HepG2 (cell line): ENCODE data around the gene PDXDC1. TPM values are rescaled to one million over a fixed set of nuclear protein-coding genes. Genes with fewer than 3 reads are reported as not detected.
"Not testable (repeated sequence)": the region's sequence is repeated elsewhere in the genome, so short reads cannot be mapped to it uniquely, and the experiment has no call there.

ENCODE experiments used
- ATAC-seq: fragments of 200-7000 bp; cut with Tn5 transposase; 3 replicates; pipeline ENCODE4 v1.9.1; 2020; ENCODE audit warnings: mild to moderate bottlenecking, moderate library complexity
- BruUV-seq: library from RNA; stranded (reverse); fragments of 400-500 nt; replicated peaks from 2 replicates; lab custom pipeline; 2021; lab: Mats Ljungman, UMichigan
- CTCF ChIA-PET: fragments of 300-600 bp; formaldehyde crosslinking; extraction: SDS; loops from one replicate; lab custom pipeline; 2021; ENCODE audit warnings: low total read pairs, inconsistent platforms, low intra/inter-chr PET ratio; lab: Yijun Ruan, JAX
- POLR2A ChIA-PET: fragments of 350-600 bp; sonication (Branson Sonifier 250); formaldehyde crosslinking; loops from one replicate; lab custom pipeline; 2020; ENCODE audit warnings: antibody characterized with exemption, inconsistent platforms; lab: Yijun Ruan, JAX
- DNase-seq: peaks from one replicate; pipeline ENCODE4 v3.0.0-alpha.2; 2015; ENCODE audit warnings: low spot score
- FAIRE-seq: peaks from 3 replicates; lab custom pipeline; 2011; peaks lifted over from hg19 to GRCh38; lab: Jason Lieb, UNC
- H2AFZ ChIP-seq: one replicate; pipeline ENCODE4 v1.6.1; 2011; ENCODE audit warnings: low read length, inconsistent platforms
- H3K27ac ChIP-seq: fragments of 300-600 bp; 3 replicates; pipeline ENCODE4 v1.8.0; 2011; ENCODE audit warnings: mixed run types, mild to moderate bottlenecking, mixed read lengths, low read length, inconsistent platforms; ENCODE audit not compliant: insufficient read depth; ENCODE audit errors: extremely low read length
- H3K27me3 ChIP-seq, 2 experiments: fragments of 200-600 bp in 1 of 2; 2 replicates in 1 of 2; 3 replicates in 1 of 2; pipeline versions ENCODE4 v1.6.0 to v1.8.0; 2011; ENCODE audit warnings: low read length in 2 of 2, mild to moderate bottlenecking in 2 of 2, moderate library complexity in 2 of 2, inconsistent platforms in 1 of 2; ENCODE audit not compliant: insufficient read depth in 2 of 2, control insufficient read depth in 1 of 2
- H3K36me3 ChIP-seq, 2 experiments: fragments of 200-600 bp in 1 of 2; replicated peaks in 1 of 2; 2 replicates in 1 of 2; 3 replicates in 1 of 2; pipeline versions ENCODE4 v1.5.1 to v1.8.0; 2011; ENCODE audit warnings: low read length in 2 of 2, inconsistent platforms in 1 of 2; ENCODE audit not compliant: insufficient read depth in 2 of 2, control insufficient read depth in 1 of 2
- H3K4me1 ChIP-seq: 2 replicates; pipeline ENCODE4 v1.5.1; 2012; ENCODE audit warnings: low read length, inconsistent platforms; ENCODE audit not compliant: insufficient read depth
- H3K4me2 ChIP-seq: 2 replicates; pipeline ENCODE4 v1.6.0; 2011; ENCODE audit warnings: low read depth, low read length, inconsistent platforms
- H3K4me3 ChIP-seq, 3 experiments: fragments of 200-600 bp in 1 of 3; sonication (generic), shearing (Covaris generic) in 1 of 3; replicated peaks in 1 of 3; 2 replicates each; pipeline ENCODE4 v1.5.1; 2011 to 2016; ENCODE audit warnings: low read length in 3 of 3, inconsistent platforms in 2 of 3, low read depth in 2 of 3, mild to moderate bottlenecking in 2 of 3, control low read depth in 1 of 3, mixed read lengths in 1 of 3; ENCODE audit not compliant: insufficient read depth in 1 of 3
- H3K79me2 ChIP-seq: one replicate; pipeline ENCODE4 v1.6.1; 2011; ENCODE audit warnings: low read length, inconsistent platforms; ENCODE audit not compliant: insufficient read depth
- H3K9ac ChIP-seq: 2 replicates; pipeline ENCODE4 v1.6.0; 2011; ENCODE audit warnings: mild to moderate bottlenecking, low read depth, low read length, inconsistent platforms; ENCODE audit not compliant: insufficient read depth
- H3K9me3 ChIP-seq: 2 replicates; pipeline ENCODE4 v1.5.1; 2012; ENCODE audit warnings: mild to moderate bottlenecking, low read length
- H4K20me1 ChIP-seq: 2 replicates; pipeline ENCODE4 v1.6.0; 2011; ENCODE audit warnings: inconsistent platforms, mild to moderate bottlenecking, low read length, moderate library complexity; ENCODE audit not compliant: insufficient read depth
- ATF7 ChIP-seq, 2 experiments: fragments of 450-650 bp in 1 of 2; sonication (generic) in 1 of 2; formaldehyde crosslinking in 1 of 2; IDR thresholded peaks; 2 replicates each; pipeline versions ENCODE4 v1.4.0 to v1.6.1; 2016 to 2020; ENCODE audit warnings: antibody characterized with exemption in 1 of 2, mild to moderate bottlenecking in 1 of 2, missing genetic modification reagents in 1 of 2
- EP300 ChIP-seq, 3 experiments: sonication (generic) in 1 of 3; formaldehyde crosslinking in 1 of 3; IDR thresholded peaks; 2 replicates each; pipeline versions ENCODE4 v1.5.1 to v1.6.1; 2011 to 2020; ENCODE audit warnings: low read depth in 2 of 3, low read length in 2 of 3, borderline replicate concordance in 1 of 3, improper control_type of control experiment in 1 of 3, mild to moderate bottlenecking in 1 of 3, missing genetic modification reagents in 1 of 3, moderate library complexity in 1 of 3
- MAFF ChIP-seq: IDR thresholded peaks from 2 replicates; pipeline ENCODE4 v1.6.1; 2011; ENCODE audit warnings: low read depth, low read length, improper control_type of control experiment
- NRL ChIP-seq: sonication (generic); formaldehyde crosslinking; IDR thresholded peaks from 2 replicates; pipeline ENCODE4 v1.5.0; 2020; ENCODE audit warnings: missing genetic modification reagents, mild to moderate bottlenecking, moderate library complexity, borderline replicate concordance
- STAG1 ChIP-seq: sonication (generic); formaldehyde crosslinking; IDR thresholded peaks from 2 replicates; pipeline ENCODE4 v1.4.0; 2020; ENCODE audit warnings: missing genetic modification reagents
- TEAD2 ChIP-seq: sonication (generic); formaldehyde crosslinking; IDR thresholded peaks from 2 replicates; pipeline ENCODE4 v1.9.0; 2021; ENCODE audit warnings: missing genetic modification reagents
- whole genome bisulfite sequencing: methylation state at CpG from one replicate; pipeline ENCODE4 v1.1.6; 2017; ENCODE audit warnings: low lambda C conversion rate; 5-methylcytosine and 5-hydroxymethylcytosine counted together
- in situ Hi-C: cut with HindIII; loops from 2 replicates; pipeline ENCODE4 v1.10.0; 2017; ENCODE audit warnings: low pct_unique_long_range_greater_than_20kb; ENCODE audit not compliant: extremely low pct_ligation_motif_present
- intact Hi-C: fragments of 100-400 bp; cut with micrococcal nuclease; formaldehyde crosslinking; loops from one replicate; pipeline ENCODE4 v1.10.0; 2022; ENCODE audit not compliant: unreplicated experiment
- polyA plus RNA-seq, 8 experiments: library from polyadenylated mRNA; depleted of rRNA in 3 of 8; stranded (reverse) in 7 of 8; unstranded in 1 of 8; fragments of >200 nt; fragmentation: Illumina TruSeq in 4 of 8; extraction: Trizol in 4 of 8; gene quantifications; 2 replicates each; pipeline versions ENCODE4 v1.2.1 to v1.2.3, GENCODE V29; 2011 to 2016; ENCODE audit warnings: low read depth in 4 of 8, missing spikeins in 1 of 8, mixed read lengths in 1 of 8; ENCODE audit not compliant: insufficient read depth in 1 of 8
- total RNA-seq, 5 experiments: library from RNA; depleted of rRNA; stranded (reverse); fragments of >200 nt; fragmentation: Illumina TruSeq; extraction: Trizol; gene quantifications; 2 replicates each; pipeline ENCODE4 v1.2.3, GENCODE V29; 2016; ENCODE audit warnings: low read depth in 1 of 5
- TF ChIP-seq, protein P1 (sequence below): sonication (generic); formaldehyde crosslinking; IDR thresholded peaks from 2 replicates; pipeline ENCODE4 v1.5.0; 2020; ENCODE audit warnings: mild to moderate bottlenecking, missing genetic modification reagents
- TF ChIP-seq, protein P2 (sequence below): sonication (generic); formaldehyde crosslinking; IDR thresholded peaks from 2 replicates; pipeline ENCODE4 v1.4.0; 2020; ENCODE audit warnings: missing genetic modification reagents, mild to moderate bottlenecking, borderline replicate concordance
- TF ChIP-seq, protein P3 (sequence below): sonication (generic); formaldehyde crosslinking; IDR thresholded peaks from 2 replicates; pipeline ENCODE4 v1.4.0; 2020; ENCODE audit warnings: missing genetic modification reagents, mild to moderate bottlenecking, borderline replicate concordance

The PDXDC1 gene
- total and polyA plus RNA-seq, 2 of the 13 experiments (the other 11 are each of a cell fraction or from before 2014, with no cell fraction given) = 133 to 169 TPM

DNA sequence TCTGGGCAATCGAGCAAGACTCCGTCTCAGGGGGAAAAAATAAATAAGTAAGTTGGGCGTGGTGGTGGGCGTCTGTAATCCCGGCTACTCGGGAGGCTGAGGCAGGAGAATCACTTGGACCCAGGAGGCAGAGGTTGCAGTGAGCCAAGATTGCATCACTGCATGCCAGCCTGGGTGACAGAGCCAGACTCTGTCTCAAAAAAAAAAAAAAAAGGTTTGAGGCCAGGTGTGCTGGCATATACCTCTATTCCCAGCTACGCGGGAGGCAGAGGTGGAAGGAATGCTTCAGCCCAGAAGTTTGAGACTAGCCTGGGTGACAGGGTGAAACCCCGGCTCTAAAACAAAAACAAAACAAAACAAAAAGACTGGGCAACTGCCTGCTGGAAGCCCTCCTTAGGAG, 70.4 kb downstream of the PDXDC1 start:
- H3K9me3 ChIP-seq; H4K20me1 ChIP-seq; H3K4me2 ChIP-seq; H3K27ac ChIP-seq; DNase-seq; H3K9ac ChIP-seq; ATAC-seq; POLR2A ChIA-PET; FAIRE-seq; in situ Hi-C loops; BruUV-seq; H2AFZ ChIP-seq; H3K4me3 ChIP-seq; CTCF ChIA-PET; H3K27me3 ChIP-seq; intact Hi-C loops; H3K4me1 ChIP-seq; TF ChIP-seq ATF7 (CRISPR knock-in tag; IDR thresholded peaks at IDR 0.05): not testable (repeated sequence)
- Histone ChIP-seq H3K79me2 (peaks cover 11% of the 10 kb centered on the region), H3K36me3 (peaks cover 29 to 44% of the 10 kb centered on the region in 2 experiments)
- TF ChIP-seq ATF7 (IDR thresholded peaks at IDR 0.05) = 0 out of 2 replicates have a peak, but pooled peaks have one; percentile 16
- TF ChIP-seq, protein P1, sequence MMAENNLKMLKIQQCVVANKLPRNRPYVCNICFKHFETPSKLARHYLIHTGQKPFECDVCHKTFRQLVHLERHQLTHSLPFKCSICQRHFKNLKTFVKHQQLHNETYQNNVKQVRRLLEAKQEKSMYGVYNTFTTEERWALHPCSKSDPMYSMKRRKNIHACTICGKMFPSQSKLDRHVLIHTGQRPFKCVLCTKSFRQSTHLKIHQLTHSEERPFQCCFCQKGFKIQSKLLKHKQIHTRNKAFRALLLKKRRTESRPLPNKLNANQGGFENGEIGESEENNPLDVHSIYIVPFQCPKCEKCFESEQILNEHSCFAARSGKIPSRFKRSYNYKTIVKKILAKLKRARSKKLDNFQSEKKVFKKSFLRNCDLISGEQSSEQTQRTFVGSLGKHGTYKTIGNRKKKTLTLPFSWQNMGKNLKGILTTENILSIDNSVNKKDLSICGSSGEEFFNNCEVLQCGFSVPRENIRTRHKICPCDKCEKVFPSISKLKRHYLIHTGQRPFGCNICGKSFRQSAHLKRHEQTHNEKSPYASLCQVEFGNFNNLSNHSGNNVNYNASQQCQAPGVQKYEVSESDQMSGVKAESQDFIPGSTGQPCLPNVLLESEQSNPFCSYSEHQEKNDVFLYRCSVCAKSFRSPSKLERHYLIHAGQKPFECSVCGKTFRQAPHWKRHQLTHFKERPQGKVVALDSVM (CRISPR knock-in tag) = peak; percentile 51; the same call in 1 of the 2 replicates
- WGBS = 94% methylated on average over 9 of the region's 9 CpGs

DNA sequence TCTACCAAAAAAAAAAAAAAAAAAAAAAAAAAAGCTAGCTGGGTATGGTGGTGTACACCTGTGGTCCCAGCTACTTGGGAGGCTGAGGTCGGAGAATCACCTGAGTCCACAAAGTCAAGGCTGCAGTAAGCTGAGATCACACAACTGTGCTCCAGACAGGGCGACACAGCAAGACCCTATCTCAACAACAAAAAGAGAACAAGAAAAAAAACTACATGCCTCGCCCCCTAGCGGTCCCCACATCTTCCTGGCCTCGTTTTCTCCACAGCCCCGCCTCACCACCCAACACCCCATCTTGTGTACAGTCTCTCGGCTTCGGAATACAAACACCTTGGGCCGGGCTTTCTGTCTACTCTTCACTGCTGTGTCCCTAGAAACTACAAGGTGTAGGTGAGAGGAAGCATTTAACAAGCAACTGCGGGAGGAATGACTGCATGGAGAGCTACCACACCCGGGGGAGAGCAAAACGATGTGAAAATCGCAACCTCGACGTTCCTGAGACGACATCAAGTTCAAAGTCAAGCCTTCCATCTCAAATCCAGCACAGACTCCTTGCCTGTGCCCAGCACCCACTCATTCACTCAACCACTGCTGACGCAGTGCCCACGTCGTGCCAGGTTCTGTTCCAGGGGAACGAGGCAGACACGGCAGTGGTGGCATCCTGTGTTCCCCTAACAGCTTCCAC, 72.0 kb downstream of the PDXDC1 start:
- WGBS = 91% methylated on average over 21 of the region's 21 CpGs
- H3K9ac ChIP-seq = no peak overlapping the region
- H3K79me2 ChIP-seq = peaks cover 22% of the 10 kb centered on the region
- peaks cover 21 to 29% of the 10 kb centered on the region in 2 experiments; a peak in 4 of 5 replicates for H3K36me3 ChIP-seq
- no peaks in the 10 kb centered on the region for H3K27me3 ChIP-seq
- no peak overlapping the region for H3K4me3 ChIP-seq
- FAIRE-seq (no peak), ATAC-seq (peak; percentile 8; the same call in 2 of the 3 replicates), DNase-seq (no peak)
- H4K20me1 ChIP-seq = peaks cover 4% of the 10 kb centered on the region; the same call in 1 of the 2 replicates
- H3K27ac ChIP-seq = no peak overlapping the region
- BruUV-seq = no TSS peak
- H3K4me1 ChIP-seq = peaks cover 12% of the 10 kb centered on the region
- H3K4me2 ChIP-seq = no peak overlapping the region
- intact Hi-C loops (no loop called here), in situ Hi-C loops (no loop called here)
- H3K9me3 ChIP-seq = no peaks in the 10 kb centered on the region
- no peak overlapping the region for H2AFZ ChIP-seq
- POLR2A ChIA-PET = no interaction called here
- CTCF ChIA-PET = no interaction called here
- TF ChIP-seq MAFF = peak; percentile 69
- 0 out of 2 replicates have a peak, but pooled peaks have one; percentile 33 for TF ChIP-seq NRL (CRISPR knock-in tag)
- no peak for TF ChIP-seq TEAD2
- TF ChIP-seq, protein P2, sequence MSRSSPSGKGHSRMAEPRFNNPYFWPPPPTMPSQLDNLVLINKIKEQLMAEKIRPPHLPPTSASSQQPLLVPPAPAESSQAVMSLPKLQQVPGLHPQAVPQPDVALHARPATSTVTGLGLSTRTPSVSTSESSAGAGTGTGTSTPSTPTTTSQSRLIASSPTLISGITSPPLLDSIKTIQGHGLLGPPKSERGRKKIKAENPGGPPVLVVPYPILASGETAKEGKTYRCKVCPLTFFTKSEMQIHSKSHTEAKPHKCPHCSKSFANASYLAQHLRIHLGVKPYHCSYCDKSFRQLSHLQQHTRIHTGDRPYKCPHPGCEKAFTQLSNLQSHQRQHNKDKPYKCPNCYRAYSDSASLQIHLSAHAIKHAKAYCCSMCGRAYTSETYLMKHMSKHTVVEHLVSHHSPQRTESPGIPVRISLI (CRISPR knock-in tag) = peak; percentile 43; the same call in 1 of the 2 replicates
- TF ChIP-seq, protein P3, sequence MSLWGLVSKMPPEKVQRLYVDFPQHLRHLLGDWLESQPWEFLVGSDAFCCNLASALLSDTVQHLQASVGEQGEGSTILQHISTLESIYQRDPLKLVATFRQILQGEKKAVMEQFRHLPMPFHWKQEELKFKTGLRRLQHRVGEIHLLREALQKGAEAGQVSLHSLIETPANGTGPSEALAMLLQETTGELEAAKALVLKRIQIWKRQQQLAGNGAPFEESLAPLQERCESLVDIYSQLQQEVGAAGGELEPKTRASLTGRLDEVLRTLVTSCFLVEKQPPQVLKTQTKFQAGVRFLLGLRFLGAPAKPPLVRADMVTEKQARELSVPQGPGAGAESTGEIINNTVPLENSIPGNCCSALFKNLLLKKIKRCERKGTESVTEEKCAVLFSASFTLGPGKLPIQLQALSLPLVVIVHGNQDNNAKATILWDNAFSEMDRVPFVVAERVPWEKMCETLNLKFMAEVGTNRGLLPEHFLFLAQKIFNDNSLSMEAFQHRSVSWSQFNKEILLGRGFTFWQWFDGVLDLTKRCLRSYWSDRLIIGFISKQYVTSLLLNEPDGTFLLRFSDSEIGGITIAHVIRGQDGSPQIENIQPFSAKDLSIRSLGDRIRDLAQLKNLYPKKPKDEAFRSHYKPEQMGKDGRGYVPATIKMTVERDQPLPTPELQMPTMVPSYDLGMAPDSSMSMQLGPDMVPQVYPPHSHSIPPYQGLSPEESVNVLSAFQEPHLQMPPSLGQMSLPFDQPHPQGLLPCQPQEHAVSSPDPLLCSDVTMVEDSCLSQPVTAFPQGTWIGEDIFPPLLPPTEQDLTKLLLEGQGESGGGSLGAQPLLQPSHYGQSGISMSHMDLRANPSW (CRISPR knock-in tag) = no peak
- peak; percentile 16; the same call in 1 of the 2 replicates for TF ChIP-seq STAG1 (CRISPR knock-in tag)
- no peak for TF ChIP-seq EP300 (IDR thresholded peaks at IDR 0.05; ENCODE audit: low read depth in 2 of 2, low read length in 2 of 2)
- TF ChIP-seq EP300 (CRISPR knock-in tag; IDR thresholded peaks at IDR 0.05; ENCODE audit: borderline replicate concordance) = no peak
